Retinal pigment epithelial cell (primary cell): ENCODE data around the gene PA2G4.

Experiments used
- DNase-seq: peaks from one replicate; pipeline ENCODE4 v3.0.0-alpha.2; 2010; ENCODE audit warnings: low read depth
- H3K4me3 ChIP-seq: 2 replicates; pipeline ENCODE4 v1.5.1; 2011; ENCODE audit warnings: mild to moderate bottlenecking, low read length, control low read depth, moderate library complexity
- TF ChIP-seq, protein P1 (sequence below): conservative IDR thresholded peaks from 2 replicates; pipeline ENCODE4 v1.5.1; 2011; ENCODE audit warnings: low read depth, low read length, control low read depth, inconsistent platforms

Gene PA2G4

DNA sequence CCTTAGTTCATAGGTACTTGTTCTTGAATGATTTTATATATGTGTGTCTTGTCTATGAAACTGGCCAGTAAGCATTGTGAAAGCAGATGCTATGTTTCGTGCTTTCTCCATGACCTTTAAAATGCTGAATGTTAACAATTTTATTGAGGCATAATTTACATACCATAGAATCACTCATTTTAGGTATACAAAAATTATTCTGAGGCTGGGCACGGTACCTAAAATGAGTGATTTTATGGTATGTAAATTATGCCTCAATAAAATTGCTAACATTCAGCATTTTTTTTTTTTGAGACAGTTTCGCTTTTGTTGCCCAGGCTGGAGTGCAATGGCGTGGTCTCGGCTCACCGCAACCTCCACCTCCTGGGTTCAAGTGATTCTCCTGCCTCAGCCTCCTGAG is 30.5 kb downstream of the PA2G4 start:
- H3K4me3 ChIP-seq = no peak overlapping the region
- TF ChIP-seq, protein P1, sequence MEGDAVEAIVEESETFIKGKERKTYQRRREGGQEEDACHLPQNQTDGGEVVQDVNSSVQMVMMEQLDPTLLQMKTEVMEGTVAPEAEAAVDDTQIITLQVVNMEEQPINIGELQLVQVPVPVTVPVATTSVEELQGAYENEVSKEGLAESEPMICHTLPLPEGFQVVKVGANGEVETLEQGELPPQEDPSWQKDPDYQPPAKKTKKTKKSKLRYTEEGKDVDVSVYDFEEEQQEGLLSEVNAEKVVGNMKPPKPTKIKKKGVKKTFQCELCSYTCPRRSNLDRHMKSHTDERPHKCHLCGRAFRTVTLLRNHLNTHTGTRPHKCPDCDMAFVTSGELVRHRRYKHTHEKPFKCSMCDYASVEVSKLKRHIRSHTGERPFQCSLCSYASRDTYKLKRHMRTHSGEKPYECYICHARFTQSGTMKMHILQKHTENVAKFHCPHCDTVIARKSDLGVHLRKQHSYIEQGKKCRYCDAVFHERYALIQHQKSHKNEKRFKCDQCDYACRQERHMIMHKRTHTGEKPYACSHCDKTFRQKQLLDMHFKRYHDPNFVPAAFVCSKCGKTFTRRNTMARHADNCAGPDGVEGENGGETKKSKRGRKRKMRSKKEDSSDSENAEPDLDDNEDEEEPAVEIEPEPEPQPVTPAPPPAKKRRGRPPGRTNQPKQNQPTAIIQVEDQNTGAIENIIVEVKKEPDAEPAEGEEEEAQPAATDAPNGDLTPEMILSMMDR = no peak
- DNase-seq = no peak

DNA sequence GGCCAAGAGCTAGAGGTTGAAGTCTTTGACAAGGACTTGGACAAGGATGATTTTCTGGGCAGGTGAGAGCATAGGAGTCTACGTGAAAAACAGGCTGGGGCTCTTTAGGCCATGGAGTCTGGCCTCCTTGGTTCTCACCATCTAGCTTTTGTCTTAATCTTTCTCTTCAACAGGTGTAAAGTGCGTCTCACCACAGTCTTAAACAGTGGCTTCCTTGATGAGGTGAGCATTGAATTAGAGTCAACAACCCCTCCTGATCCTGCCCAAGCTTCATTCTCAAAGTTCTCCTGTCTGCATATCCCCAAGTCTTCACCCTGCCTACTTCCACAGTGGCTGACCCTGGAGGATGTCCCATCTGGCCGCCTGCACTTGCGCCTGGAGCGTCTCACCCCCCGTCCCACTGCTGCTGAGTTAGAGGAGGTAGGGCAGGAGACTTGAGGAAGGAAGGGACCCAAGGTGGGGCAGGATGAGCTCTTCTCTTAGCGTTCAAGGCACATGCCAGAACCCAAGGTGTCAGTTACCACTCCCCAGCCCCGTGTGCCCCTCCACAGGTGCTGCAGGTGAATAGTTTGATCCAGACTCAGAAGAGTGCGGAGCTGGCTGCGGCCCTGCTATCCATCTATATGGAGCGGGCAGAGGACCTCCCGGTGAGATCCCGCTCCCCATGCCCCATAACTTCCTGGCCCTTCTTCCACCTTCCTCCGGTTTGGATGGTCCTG is 33.7 kb downstream of the PA2G4 start:
- no peak overlapping the region for H3K4me3 ChIP-seq
- DNase-seq = no peak
- TF ChIP-seq, protein P1 = no peak

DNA sequence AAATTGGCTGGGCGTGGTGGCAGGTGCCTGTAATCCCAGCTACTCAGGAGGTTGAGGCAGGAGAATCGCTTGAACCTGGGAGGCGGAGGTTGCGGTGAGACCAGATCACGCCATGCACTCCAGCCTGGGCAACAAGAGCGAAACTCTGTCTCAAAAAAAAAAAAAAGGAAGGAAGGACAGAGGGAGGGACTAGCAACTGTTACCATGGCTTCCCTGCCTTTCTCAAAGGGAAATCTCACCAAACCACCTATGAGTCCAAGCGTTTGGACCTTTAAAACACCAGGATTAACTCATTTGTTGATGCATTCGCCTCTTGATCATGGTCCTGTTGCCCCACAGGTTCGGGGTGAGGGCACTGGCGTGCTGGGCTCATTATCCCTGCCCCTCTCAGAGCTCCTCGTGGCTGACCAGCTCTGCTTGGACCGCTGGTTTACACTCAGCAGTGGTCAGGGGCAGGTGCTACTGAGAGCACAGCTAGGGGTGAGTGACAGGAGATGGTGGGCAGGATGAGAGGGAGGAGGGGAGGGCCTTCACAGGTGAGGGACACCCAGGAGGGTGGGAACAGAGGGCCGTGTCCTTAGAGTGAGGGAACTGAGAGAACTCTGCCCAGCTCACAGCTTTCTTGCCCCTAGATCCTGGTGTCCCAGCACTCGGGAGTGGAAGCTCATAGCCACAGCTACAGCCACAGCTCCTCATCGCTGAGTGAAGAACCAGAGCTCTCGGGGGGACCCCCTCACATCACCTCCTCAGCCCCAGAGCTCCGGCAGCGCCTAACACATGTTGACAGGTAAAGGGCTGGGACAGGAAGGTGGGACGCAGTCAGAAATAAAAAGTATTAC is 37.8 kb downstream of the PA2G4 start:
- DNase-seq = no peak
- TF ChIP-seq, protein P1 = no peak
- no peak overlapping the region for H3K4me3 ChIP-seq

DNA sequence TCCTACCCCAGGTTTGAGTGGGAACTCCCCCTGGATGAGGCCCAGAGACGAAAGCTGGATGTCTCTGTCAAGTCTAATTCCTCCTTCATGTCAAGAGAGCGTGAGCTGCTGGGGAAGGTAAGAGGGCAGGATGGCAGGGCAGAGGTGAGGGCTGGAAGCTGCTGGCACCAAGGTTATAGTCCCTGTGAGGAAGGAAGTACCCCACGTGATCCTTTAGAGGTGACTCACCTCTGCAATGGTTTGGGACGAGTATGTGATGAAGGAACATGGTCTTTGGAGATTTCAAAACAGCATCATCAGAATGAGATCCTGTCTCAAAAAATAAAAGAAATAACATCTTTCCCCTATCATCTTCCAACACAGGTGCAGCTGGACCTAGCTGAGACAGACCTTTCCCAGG is 38.9 kb downstream of the PA2G4 start:
- TF ChIP-seq, protein P1 = no peak
- DNase-seq = no peak
- H3K4me3 ChIP-seq = no peak overlapping the region

DNA sequence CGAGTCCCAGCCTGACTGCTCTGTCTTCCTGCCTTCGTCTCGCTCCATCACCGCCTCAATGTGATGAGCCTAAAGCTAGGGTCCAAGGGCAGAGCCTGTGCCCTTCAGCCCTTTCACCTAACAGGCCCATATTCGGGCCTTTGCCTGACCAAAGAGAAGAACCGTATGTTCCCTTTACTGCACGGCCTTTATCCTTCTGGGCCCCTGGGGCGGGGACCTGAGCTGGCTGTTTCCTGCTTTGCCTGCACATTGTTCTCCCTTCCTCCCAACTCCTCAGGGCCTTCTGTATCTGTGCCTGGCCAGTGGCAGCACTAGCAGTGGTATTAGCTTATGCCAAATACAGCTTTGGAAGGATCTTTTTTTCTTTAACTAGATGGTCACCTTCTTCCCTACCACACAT is 39.5 kb downstream of the PA2G4 start:
- no peak for DNase-seq
- TF ChIP-seq, protein P1 = no peak
- H3K4me3 ChIP-seq = no peak overlapping the region

DNA sequence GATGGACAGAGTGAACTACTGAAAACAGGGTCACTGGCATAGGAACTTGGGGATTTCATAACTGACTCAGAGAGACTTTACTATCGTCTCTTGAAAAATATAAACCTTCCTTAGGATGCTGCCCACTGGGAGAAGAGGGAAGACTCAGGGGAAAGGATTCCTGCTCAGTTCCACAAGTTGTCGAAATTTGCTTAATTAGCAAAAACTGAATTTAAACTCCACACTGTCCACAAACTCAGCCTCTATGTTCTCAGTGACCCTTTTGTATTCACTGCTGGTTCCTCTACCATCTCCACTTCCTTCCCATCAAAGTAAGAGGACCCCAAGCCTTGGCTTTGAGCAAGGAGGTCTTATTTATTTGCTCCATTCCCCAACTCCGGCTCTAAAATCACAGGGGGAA is 40.9 kb downstream of the PA2G4 start:
- DNase-seq = no peak
- no peak overlapping the region for H3K4me3 ChIP-seq
- TF ChIP-seq, protein P1 = no peak
